ENCODE measurements around the gene HDAC8.
A peak's percentile ranks its signal among the peaks of the same experiment; 100 is the strongest.
"Not testable (repeated sequence)": the region's sequence is repeated elsewhere in the genome, so short reads cannot be mapped to it uniquely, and the experiment has no call there.

The HDAC8 gene

GRCh38 chrX:72367516-72367915 is 205.1 kb downstream of the HDAC8 start:
- DNase-seq, result no peak

- peak; percentile 0 for DNase-seq
Measured at GRCh38 chrX:72366701-72367454, 205.8 kb downstream of the HDAC8 start.

GRCh38 chrX:72366178-72366577 is 206.5 kb downstream of the HDAC8 start:
- DNase-seq, result no peak

- no peak for DNase-seq
Measured at GRCh38 chrX:72365126-72365525, 207.5 kb downstream of the HDAC8 start.

- DNase-seq, result no peak
Measured at GRCh38 chrX:72360326-72360725, 212.3 kb downstream of the HDAC8 start.

GRCh38 chrX:72358313-72358712 is 214.3 kb downstream of the HDAC8 start:
- no peak for DNase-seq

GRCh38 chrX:72352786-72353185 is 219.9 kb downstream of the HDAC8 start:
- no peak for DNase-seq

GRCh38 chrX:72351606-72352334 is 220.9 kb downstream of the HDAC8 start:
- DNase-seq, result no peak

GRCh38 chrX:72349190-72349589 is 223.5 kb downstream of the HDAC8 start:
- no peak for DNase-seq

GRCh38 chrX:72348247-72348979 is 224.2 kb downstream of the HDAC8 start:
- DNase-seq, result no peak

GRCh38 chrX:72347366-72347765 is 225.3 kb downstream of the HDAC8 start:
- DNase-seq, result no peak

- DNase-seq, result no peak
Measured at GRCh38 chrX:72346302-72346949, 226.2 kb downstream of the HDAC8 start.

- DNase-seq, result no peak
Measured at GRCh38 chrX:72340626-72341025, 232.0 kb downstream of the HDAC8 start.

GRCh38 chrX:72340041-72340440 is 232.6 kb downstream of the HDAC8 start:
- no peak for DNase-seq

GRCh38 chrX:72330131-72330530 is 242.5 kb downstream of the HDAC8 start:
- no peak for DNase-seq

- DNase-seq, result no peak
Measured at GRCh38 chrX:72326605-72327300, 245.9 kb downstream of the HDAC8 start.

GRCh38 chrX:72319651-72320050 is 253.0 kb downstream of the HDAC8 start:
- DNase-seq, result not testable (repeated sequence)

- no peak for DNase-seq
Measured at GRCh38 chrX:72317139-72317538, 255.5 kb downstream of the HDAC8 start.

GRCh38 chrX:72316408-72317110 is 256.1 kb downstream of the HDAC8 start:
- DNase-seq, result peak; percentile 23

GRCh38 chrX:72314881-72315280 is 257.8 kb downstream of the HDAC8 start:
- no peak for DNase-seq

- DNase-seq, result no peak
Measured at GRCh38 chrX:72313707-72314641, 258.7 kb downstream of the HDAC8 start.

Data from COR-L47 (cell line).